ENCODE results near the gene TP73.

- TF ChIP-seq CTCF (IDR thresholded peaks at IDR 0.05) = no peak
- TF ChIP-seq POLR2A (IDR thresholded peaks at IDR 0.05) = no peak
Measured at GRCh38 chr1:3711381-3711779, 59.1 kb downstream of the TP73 start.

All from right lobe of liver (tissue), 4 donors.